ENCODE measurements around the gene ERBB4.
A peak's percentile ranks its signal among the peaks of the same experiment; 100 is the strongest.

Gene ERBB4

GRCh38 chr2:212153923-212154322 lies 384.7 kb downstream of the ERBB4 start:
- H3K4me1 ChIP-seq (ENCODE audit: low read length), result no peaks in the 10 kb centered on the region
- H3K27me3 ChIP-seq (replicated peaks; ENCODE audit: insufficient read depth, low read length), result no peaks in the 10 kb centered on the region
- no peaks in the 10 kb centered on the region for H3K36me3 ChIP-seq (replicated peaks; ENCODE audit: insufficient read depth, low read length)
- H3F3A ChIP-seq (ENCODE audit: insufficient read depth, low read length), result no peaks in the 10 kb centered on the region
- H3K9me3 ChIP-seq (replicated peaks; ENCODE audit: insufficient read depth, low read length), result no peaks in the 10 kb centered on the region
- H3K9ac ChIP-seq (ENCODE audit: low read length), result no peak overlapping the region
- H2AFZ ChIP-seq (ENCODE audit: low read length), result no peak overlapping the region
- no peak overlapping the region for H3K4me2 ChIP-seq (ENCODE audit: low read depth, low read length)
- H3K4me3 ChIP-seq (ENCODE audit: low read length), result no peak overlapping the region
- TF ChIP-seq, protein P1, sequence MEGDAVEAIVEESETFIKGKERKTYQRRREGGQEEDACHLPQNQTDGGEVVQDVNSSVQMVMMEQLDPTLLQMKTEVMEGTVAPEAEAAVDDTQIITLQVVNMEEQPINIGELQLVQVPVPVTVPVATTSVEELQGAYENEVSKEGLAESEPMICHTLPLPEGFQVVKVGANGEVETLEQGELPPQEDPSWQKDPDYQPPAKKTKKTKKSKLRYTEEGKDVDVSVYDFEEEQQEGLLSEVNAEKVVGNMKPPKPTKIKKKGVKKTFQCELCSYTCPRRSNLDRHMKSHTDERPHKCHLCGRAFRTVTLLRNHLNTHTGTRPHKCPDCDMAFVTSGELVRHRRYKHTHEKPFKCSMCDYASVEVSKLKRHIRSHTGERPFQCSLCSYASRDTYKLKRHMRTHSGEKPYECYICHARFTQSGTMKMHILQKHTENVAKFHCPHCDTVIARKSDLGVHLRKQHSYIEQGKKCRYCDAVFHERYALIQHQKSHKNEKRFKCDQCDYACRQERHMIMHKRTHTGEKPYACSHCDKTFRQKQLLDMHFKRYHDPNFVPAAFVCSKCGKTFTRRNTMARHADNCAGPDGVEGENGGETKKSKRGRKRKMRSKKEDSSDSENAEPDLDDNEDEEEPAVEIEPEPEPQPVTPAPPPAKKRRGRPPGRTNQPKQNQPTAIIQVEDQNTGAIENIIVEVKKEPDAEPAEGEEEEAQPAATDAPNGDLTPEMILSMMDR (IDR thresholded peaks at IDR 0.05; ENCODE audit: low read length), result no peak
- TF ChIP-seq EZH2phosphoT487 (IDR thresholded peaks at IDR 0.05; ENCODE audit: low read length) (no peak), EZH2 (optimal IDR thresholded peaks at IDR 0.05; ENCODE audit: low read depth, low read length) (no peak)
- no peaks in the 10 kb centered on the region for H3K79me2 ChIP-seq (ENCODE audit: low read length)
- no peaks in the 10 kb centered on the region for H4K20me1 ChIP-seq (ENCODE audit: insufficient read depth, low read length)
- no peak overlapping the region for H3K27ac ChIP-seq (ENCODE audit: low read length)
- no peak for DNase-seq
- no peaks in the 10 kb centered on the region for H3K9me2 ChIP-seq (replicated peaks; ENCODE audit: insufficient read depth, low read length)

- Histone ChIP-seq H3F3A (ENCODE audit: insufficient read depth, low read length) (no peaks in the 10 kb centered on the region), H3K9me2 (replicated peaks; ENCODE audit: insufficient read depth, low read length) (no peaks in the 10 kb centered on the region), H3K27ac (ENCODE audit: low read length) (no peak overlapping the region), H3K36me3 (replicated peaks; ENCODE audit: insufficient read depth, low read length) (no peaks in the 10 kb centered on the region), H3K4me3 (ENCODE audit: low read length) (no peak overlapping the region), H3K9ac (ENCODE audit: low read length) (no peak overlapping the region), H3K9me3 (replicated peaks; ENCODE audit: insufficient read depth, low read length) (no peaks in the 10 kb centered on the region), H3K27me3 (replicated peaks; ENCODE audit: insufficient read depth, low read length) (no peaks in the 10 kb centered on the region), H3K79me2 (ENCODE audit: low read length) (no peaks in the 10 kb centered on the region), H4K20me1 (ENCODE audit: insufficient read depth, low read length) (no peaks in the 10 kb centered on the region), H3K4me2 (ENCODE audit: low read depth, low read length) (no peak overlapping the region), H3K4me1 (ENCODE audit: low read length) (no peaks in the 10 kb centered on the region), H2AFZ (ENCODE audit: low read length) (no peak overlapping the region)
- TF ChIP-seq, protein P1 (IDR thresholded peaks at IDR 0.05; ENCODE audit: low read length), result peak; percentile 42
- TF ChIP-seq EZH2 (optimal IDR thresholded peaks at IDR 0.05; ENCODE audit: low read depth, low read length) (no peak), EZH2phosphoT487 (IDR thresholded peaks at IDR 0.05; ENCODE audit: low read length) (no peak)
- peak; percentile 33 for DNase-seq
Measured at GRCh38 chr2:212147921-212148513, 390.6 kb downstream of the ERBB4 start.

DNA sequence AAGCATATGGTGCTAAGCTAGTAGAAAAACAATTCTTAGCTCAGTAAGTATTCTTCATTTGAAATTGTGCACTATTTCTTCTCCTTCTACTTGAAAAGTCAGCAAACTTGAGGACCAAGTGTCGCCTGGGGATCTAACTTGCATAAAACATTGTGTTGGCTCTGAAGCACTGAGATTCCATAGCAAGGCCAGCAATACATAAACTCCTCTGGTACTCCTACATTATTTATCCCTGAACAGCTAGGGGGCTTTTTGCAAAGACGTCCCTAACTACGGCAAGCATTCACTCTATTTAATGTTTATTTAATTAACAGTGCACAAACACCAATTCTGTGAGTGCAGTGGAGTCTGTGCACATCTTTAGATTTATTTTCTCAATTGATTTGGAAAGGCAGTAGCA lies 392.2 kb downstream of the ERBB4 start:
- Histone ChIP-seq H3K9ac (ENCODE audit: low read length) (no peak overlapping the region), H3K4me1 (ENCODE audit: low read length) (no peaks in the 10 kb centered on the region), H3K9me2 (replicated peaks; ENCODE audit: insufficient read depth, low read length) (no peaks in the 10 kb centered on the region), H3K36me3 (replicated peaks; ENCODE audit: insufficient read depth, low read length) (no peaks in the 10 kb centered on the region), H3K79me2 (ENCODE audit: low read length) (no peaks in the 10 kb centered on the region), H3K9me3 (replicated peaks; ENCODE audit: insufficient read depth, low read length) (no peaks in the 10 kb centered on the region), H3K27ac (ENCODE audit: low read length) (no peak overlapping the region), H3F3A (ENCODE audit: insufficient read depth, low read length) (no peaks in the 10 kb centered on the region), H3K4me3 (ENCODE audit: low read length) (no peak overlapping the region), H3K27me3 (replicated peaks; ENCODE audit: insufficient read depth, low read length) (no peaks in the 10 kb centered on the region), H4K20me1 (ENCODE audit: insufficient read depth, low read length) (no peaks in the 10 kb centered on the region), H3K4me2 (ENCODE audit: low read depth, low read length) (no peak overlapping the region), H2AFZ (ENCODE audit: low read length) (no peak overlapping the region)
- TF ChIP-seq EZH2phosphoT487 (IDR thresholded peaks at IDR 0.05; ENCODE audit: low read length) (no peak), EZH2 (optimal IDR thresholded peaks at IDR 0.05; ENCODE audit: low read depth, low read length) (no peak)
- TF ChIP-seq, protein P1 (IDR thresholded peaks at IDR 0.05; ENCODE audit: low read length), result no peak
- DNase-seq, result no peak

Data from MM.1S (cell line).